H1 (cell line): ENCODE measurements around the gene TMIGD3. TPM values are rescaled to one million over a fixed set of nuclear protein-coding genes. Genes with fewer than 3 reads are reported as not detected.

ENCODE experiments used
- CTCF ChIA-PET: fragments of 300-600 bp; sonication (Branson Sonifier 250); formaldehyde crosslinking; loops from one replicate; lab custom pipeline; 2021; ENCODE audit not compliant: partially characterized antibody; lab: Charles Lee
- POLR2A ChIA-PET: fragments of 300-600 bp; sonication (Branson Sonifier 250); formaldehyde crosslinking; loops from one replicate; lab custom pipeline; 2021; ENCODE audit warnings: inconsistent platforms; ENCODE audit not compliant: partially characterized antibody; lab: Charles Lee
- DNase-seq, 2 experiments: peaks; one replicate each; pipeline versions ENCODE4 v3.0.0 to v3.0.0-alpha.2; 2010 to 2022; ENCODE audit warnings: low spot score in 2 of 2, low read depth in 1 of 2, mixed read lengths in 1 of 2
- FAIRE-seq: peaks from 2 replicates; lab custom pipeline; 2011; peaks lifted over from hg19 to GRCh38; lab: Jason Lieb, UNC
- H2AFZ ChIP-seq: 2 replicates; pipeline ENCODE4 v1.8.1; 2012; ENCODE audit warnings: low read length, inconsistent platforms
- H2AK5ac ChIP-seq: 2 replicates; pipeline ENCODE4 v1.6.1; 2013; ENCODE audit warnings: low read depth, low read length
- H2BK120ac ChIP-seq: replicated peaks from 2 replicates; pipeline ENCODE3; 2013; ENCODE audit warnings: low read depth, low read length, inconsistent platforms
- H2BK12ac ChIP-seq: 2 replicates; pipeline ENCODE4 v1.6.1; 2013; ENCODE audit warnings: low read depth, low read length
- H2BK15ac ChIP-seq: 2 replicates; pipeline ENCODE4 v1.6.1; 2013; ENCODE audit warnings: low read length
- H2BK20ac ChIP-seq: 2 replicates; pipeline ENCODE4 v1.6.1; 2013; ENCODE audit warnings: low read length
- H2BK5ac ChIP-seq: 2 replicates; pipeline ENCODE4 v1.6.1; 2013; ENCODE audit warnings: low read depth, low read length
- H3K14ac ChIP-seq: 2 replicates; pipeline ENCODE4 v1.6.1; 2013; ENCODE audit warnings: inconsistent platforms; ENCODE audit not compliant: insufficient read length
- H3K18ac ChIP-seq: 2 replicates; pipeline ENCODE4 v1.6.1; 2013; ENCODE audit warnings: low read length; ENCODE audit errors: extremely low read depth
- H3K23ac ChIP-seq: 2 replicates; pipeline ENCODE4 v1.6.1; 2013; ENCODE audit warnings: inconsistent platforms; ENCODE audit not compliant: insufficient read length
- H3K23me2 ChIP-seq: 2 replicates; pipeline ENCODE4 v1.6.1; 2013; ENCODE audit warnings: low read depth, low read length
- H3K27ac ChIP-seq: 2 replicates; pipeline ENCODE4 v1.6.1; 2011; ENCODE audit warnings: low read depth, low read length, inconsistent platforms
- H3K27me3 ChIP-seq, 4 experiments: replicated peaks in 1 of 4; 1 replicate in 1 of 4; 2 replicates in 3 of 4; pipeline versions ENCODE4 v1.6.1 to v1.8.1; 2011 to 2013; ENCODE audit warnings: low read length in 3 of 4, mild to moderate bottlenecking in 3 of 4, inconsistent platforms in 2 of 4, mixed read lengths in 2 of 4, moderate library complexity in 1 of 4; ENCODE audit not compliant: control insufficient read depth in 3 of 4, insufficient read depth in 3 of 4; ENCODE audit errors: extremely low read depth in 1 of 4
- H3K36me3 ChIP-seq, 4 experiments: 2 replicates each; pipeline versions ENCODE4 v1.6.1 to v1.8.1; 2011 to 2013; ENCODE audit warnings: mild to moderate bottlenecking in 4 of 4, low read length in 3 of 4, moderate library complexity in 2 of 4, control low read depth in 1 of 4, inconsistent platforms in 1 of 4; ENCODE audit not compliant: insufficient read depth in 4 of 4, control insufficient read depth in 2 of 4
- H3K4ac ChIP-seq: replicated peaks from 2 replicates; pipeline ENCODE3; 2013; ENCODE audit warnings: low read length, low read depth, mixed read lengths, inconsistent platforms; ENCODE audit not compliant: insufficient read length
- H3K4me1 ChIP-seq, 4 experiments: replicated peaks in 1 of 4; 1 replicate in 1 of 4; 2 replicates in 3 of 4; pipeline versions ENCODE4 v1.6.1 to v1.8.1; 2011 to 2013; ENCODE audit warnings: low read length in 3 of 4, inconsistent platforms in 2 of 4, mixed read lengths in 1 of 4; ENCODE audit not compliant: insufficient read depth in 4 of 4, control insufficient read depth in 3 of 4
- H3K4me2 ChIP-seq, 2 experiments: 2 replicates each; pipeline versions ENCODE4 v1.6.1 to v1.8.1; 2011 to 2013; ENCODE audit warnings: low read depth in 2 of 2, low read length in 2 of 2, control low read depth in 1 of 2, inconsistent platforms in 1 of 2, mild to moderate bottlenecking in 1 of 2; ENCODE audit not compliant: insufficient read depth in 1 of 2
- H3K4me3 ChIP-seq, 4 experiments: fragments of 200-600, 300-600 bp in 1 of 4; sonication (generic), shearing (Covaris generic), sonication (Bioruptor Twin) in 1 of 4; 2 replicates each; pipeline versions ENCODE4 v1.5.1 to v1.8.1; 2011 to 2016; ENCODE audit warnings: low read length in 4 of 4, low read depth in 3 of 4, control low read depth in 2 of 4, inconsistent platforms in 2 of 4, mild to moderate bottlenecking in 2 of 4, mixed read lengths in 1 of 4, moderate library complexity in 1 of 4; ENCODE audit not compliant: insufficient read depth in 2 of 4; ENCODE audit errors: extremely low read depth in 1 of 4
- H3K56ac ChIP-seq: replicated peaks from 2 replicates; pipeline ENCODE3; 2013; ENCODE audit warnings: low read depth, mild to moderate bottlenecking, mixed read lengths, low read length, inconsistent platforms; ENCODE audit not compliant: insufficient read length
- H3K79me1 ChIP-seq: 2 replicates; pipeline ENCODE4 v1.6.1; 2013; ENCODE audit warnings: low read depth, low read length, control low read depth
- H3K79me2 ChIP-seq, 2 experiments: 2 replicates each; pipeline versions ENCODE4 v1.6.1 to v1.8.1; 2012 to 2013; ENCODE audit warnings: low read length in 2 of 2, mild to moderate bottlenecking in 2 of 2, inconsistent platforms in 1 of 2; ENCODE audit not compliant: insufficient read depth in 2 of 2, control insufficient read depth in 1 of 2
- H3K9ac ChIP-seq, 4 experiments: replicated peaks in 1 of 4; 1 replicate in 1 of 4; 2 replicates in 3 of 4; pipeline versions ENCODE4 v1.6.1 to v1.8.1; 2011 to 2013; ENCODE audit warnings: low read depth in 3 of 4, low read length in 3 of 4, control low read depth in 2 of 4, mild to moderate bottlenecking in 2 of 4, moderate library complexity in 2 of 4, inconsistent platforms in 1 of 4; ENCODE audit errors: extremely low read depth in 1 of 4
- H3K9me3 ChIP-seq, 2 experiments: 2 replicates each; pipeline versions ENCODE4 v1.6.1 to v1.8.1; 2012 to 2013; ENCODE audit warnings: mild to moderate bottlenecking in 2 of 2, moderate library complexity in 2 of 2, control low read depth in 1 of 2, inconsistent platforms in 1 of 2, low read depth in 1 of 2, low read length in 1 of 2, mixed read lengths in 1 of 2; ENCODE audit not compliant: insufficient read depth in 2 of 2
- H4K20me1 ChIP-seq, 2 experiments: replicated peaks in 1 of 2; 2 replicates each; pipeline versions ENCODE3 to v1.8.1; 2011 to 2013; ENCODE audit warnings: inconsistent platforms in 2 of 2, low read length in 2 of 2, mild to moderate bottlenecking in 1 of 2; ENCODE audit not compliant: insufficient read depth in 2 of 2, control insufficient read depth in 1 of 2
- H4K5ac ChIP-seq: 2 replicates; pipeline ENCODE4 v1.6.1; 2013; ENCODE audit warnings: low read length, low read depth, mixed read lengths, inconsistent platforms; ENCODE audit not compliant: insufficient read length
- H4K8ac ChIP-seq: 2 replicates; pipeline ENCODE4 v1.8.0; 2013; ENCODE audit warnings: mild to moderate bottlenecking, moderate library complexity, low read length, inconsistent platforms; ENCODE audit not compliant: insufficient read depth; ENCODE audit errors: extremely low read depth
- H4K91ac ChIP-seq: replicated peaks from 2 replicates; pipeline ENCODE3; 2013; ENCODE audit warnings: low read length, mixed read lengths, inconsistent platforms; ENCODE audit not compliant: insufficient read length
- ATF3 ChIP-seq: IDR thresholded peaks from 2 replicates; pipeline ENCODE4 v1.6.1; 2011; ENCODE audit warnings: low read depth, mild to moderate bottlenecking, low read length; ENCODE audit not compliant: insufficient read depth
- EZH2 ChIP-seq: fragments of 200-600 bp; sonication (generic); IDR thresholded peaks from 2 replicates; pipeline ENCODE4 v1.7.1; 2012; ENCODE audit warnings: low read depth, mild to moderate bottlenecking, moderate library complexity, low read length, inconsistent platforms; ENCODE audit not compliant: severe bottlenecking
- POLR2A ChIP-seq, 2 experiments: IDR thresholded peaks; 1 replicate in 1 of 2; 2 replicates in 1 of 2; pipeline ENCODE4 v1.6.1; 2011; ENCODE audit warnings: low read depth in 2 of 2, low read length in 2 of 2, mild to moderate bottlenecking in 2 of 2; ENCODE audit errors: control extremely low read depth in 1 of 2
- TAF7 ChIP-seq: optimal IDR thresholded peaks from 2 replicates; pipeline ENCODE3; 2011; ENCODE audit warnings: low read depth, mild to moderate bottlenecking, inconsistent platforms, low read length, moderate library complexity, borderline replicate concordance
- TBP ChIP-seq: IDR thresholded peaks from 2 replicates; pipeline ENCODE4 v1.6.1; 2011; ENCODE audit warnings: low read depth, low read length, improper control_type of control experiment
- WGBS, 2 experiments: shearing (Covaris generic) in 1 of 2; methylation state at CpG; one replicate each; pipeline versions ENCODE4 v1.1.6 to v1.1.7; 2013 to 2015; ENCODE audit warnings: low lambda C conversion rate in 2 of 2, mixed read lengths in 2 of 2, inconsistent platforms in 1 of 2, low coverage in 1 of 2, missing lambda C conversion rate in 1 of 2; ENCODE audit not compliant: insufficient replicate concordance in 2 of 2, insufficient coverage in 1 of 2, insufficient read length in 1 of 2; ENCODE audit errors: extremely low coverage in 1 of 2, missing lambda C conversion rate in 1 of 2; 5-methylcytosine and 5-hydroxymethylcytosine counted together
- polyA plus RNA-seq, 7 experiments: library from polyadenylated mRNA; depleted of rRNA in 3 of 7; stranded (reverse) in 5 of 7; unstranded in 2 of 7; fragments of >200 nt in 5 of 7; fragments of 200-250 nt in 2 of 7; gene quantifications; 1 replicate in 5 of 7; 2 replicates in 1 of 7; 4 replicates in 1 of 7; pipeline versions ENCODE4 v1.2.1 to v1.2.3, GENCODE V29; 2011 to 2013; ENCODE audit warnings: missing spikeins in 2 of 7, mixed read lengths in 2 of 7
- total RNA-seq: library from RNA; stranded (reverse); fragmentation: NEBNext Ultra II Directional; extraction: Animal tissue kit (Norgen Biotek cat#: 25700); gene quantifications from 2 replicates; pipeline ENCODE4 v1.2.1, GENCODE V29; 2021

TMIGD3 gene
- total and polyA plus RNA-seq, 2 of the 8 experiments (the other 6 are each of a cell fraction or from before 2014, with no cell fraction given): not detected

- Histone ChIP-seq H4K8ac (no peak overlapping the region), H3K4me1 (peaks cover 0 to 2% (median 1%) of the 10 kb centered on the region in 4 experiments; a peak in 3 of 7 replicates), H3K79me1 (peaks cover 2% of the 10 kb centered on the region; the same call in 1 of the 2 replicates), H3K23me2 (peaks cover 3% of the 10 kb centered on the region), H3K23ac (no peak overlapping the region), H2AFZ (no peak overlapping the region), H3K79me2 (peaks cover 0 to 49% of the 10 kb centered on the region in 2 experiments), H3K27me3 (no peaks in the 10 kb centered on the region), H3K56ac (no peak overlapping the region), H2BK5ac (no peak overlapping the region), H3K18ac (no peak overlapping the region), H3K27ac (no peak overlapping the region), H3K4ac (no peak overlapping the region), H2BK15ac (no peak overlapping the region), H4K91ac (no peak overlapping the region), H3K14ac (no peak overlapping the region), H2BK20ac (no peak overlapping the region), H3K4me2 (no peak overlapping the region), H4K20me1 (peaks cover 0 to 6% of the 10 kb centered on the region in 2 experiments), H2AK5ac (no peak overlapping the region), H2BK120ac (no peak overlapping the region), H4K5ac (no peak overlapping the region), H3K4me3 (no peak overlapping the region), H3K36me3 (peaks cover 5 to 34% (median 17%) of the 10 kb centered on the region in 4 experiments; a peak in 7 of 8 replicates), H2BK12ac (no peak overlapping the region), H3K9ac (no peak overlapping the region), H3K9me3 (no peaks in the 10 kb centered on the region)
- WGBS, 2 experiments: 89% methylated on average over 3 of the region's 3 CpGs; no CpG with 5 or more reads in 1 of the 2 experiments
- DNase-seq (no peak), FAIRE-seq (no peak)
- TF ChIP-seq EZH2: no peak
- no peak for TF ChIP-seq POLR2A (IDR thresholded peaks at IDR 0.05; ENCODE audit: control extremely low read depth in 1 of 2, low read depth in 2 of 2, low read length in 2 of 2)
- no peak for TF ChIP-seq ATF3
- TF ChIP-seq TBP: no peak
- TF ChIP-seq TAF7: no peak
- ChIA-PET POLR2A (interaction anchor here (3.3 kb wide), 1 partner anchor 10 kb away, joined by 13 read pairs; no protein-coding TSS in a partner anchor), CTCF (interaction anchor here (1.0 to 2.3 kb wide), 3 partner anchors 10 to 282 kb away, joined by 3 to 8 read pairs (median 3); no protein-coding TSS in a partner anchor)
These were observed 50.9 kb downstream of the TMIGD3 start for GRCh38 chr1:111452581-111452980.
